Sigmoid colon (tissue), 4 donors: ENCODE data around the gene ZMIZ1.

Experiments
- POLR2A ChIP-seq, 2 donors: fragments of 450-650 bp; IDR thresholded peaks; one replicate each; pipeline ENCODE4 v1.6.1; 2016; ENCODE audit warnings: antibody characterized with exemption in 2 of 2, mild to moderate bottlenecking in 2 of 2, moderate library complexity in 2 of 2
- POLR2AphosphoS5 ChIP-seq, 4 donors: sonication (generic); formaldehyde crosslinking; IDR thresholded peaks; one replicate each; pipeline ENCODE4 v1.6.1; 2017; ENCODE audit warnings: antibody characterized with exemption in 4 of 4

DNA sequence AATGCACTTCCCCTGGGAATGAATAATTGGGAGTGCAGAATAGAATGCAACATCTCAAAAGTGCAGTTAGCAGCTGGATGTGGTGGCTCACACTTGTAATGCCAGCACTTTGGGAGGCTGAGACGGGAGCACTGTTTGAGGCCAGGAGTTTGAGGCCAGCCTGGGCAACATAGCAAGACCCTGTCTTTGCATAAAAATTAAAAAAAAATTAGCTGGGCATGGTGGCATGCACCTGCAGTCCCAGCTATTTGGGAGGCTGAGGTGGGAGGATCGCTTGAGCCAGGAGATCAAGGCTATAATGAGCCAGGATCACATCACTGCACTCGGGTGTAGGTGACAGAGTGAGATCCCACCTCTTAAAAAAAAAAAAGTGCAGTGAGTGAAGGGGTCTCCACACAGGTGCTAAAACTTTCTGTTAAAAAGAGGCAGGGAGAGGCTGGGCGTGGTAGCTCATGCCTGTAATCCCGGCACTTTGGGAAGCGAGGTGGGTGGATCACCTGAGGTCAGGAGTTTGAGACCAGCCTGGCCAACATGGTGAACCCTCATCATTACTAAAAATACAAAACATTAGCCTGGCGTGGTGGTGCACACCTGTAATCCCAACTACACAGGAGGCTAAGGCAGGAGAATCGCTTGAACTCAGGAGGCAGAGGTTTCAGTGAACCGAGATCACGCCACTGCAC, 13.5 kb upstream of the ZMIZ1 start:
- TF ChIP-seq POLR2A (IDR thresholded peaks at IDR 0.05) (no peak), POLR2AphosphoS5 (IDR thresholded peaks at IDR 0.05) (no peak)
